Stimulated activated naive B cell treated with anti-CD40 and anti-IgM and Interleukin-4, amounts not matched to agents 10 μg/mL and 1 μg/mL and 100 μg/mL, for 72 hours (primary cell): ENCODE results near the gene CCDC88B.

Source experiments
- ATAC-seq, 2 donors: fragments of 150-1000 bp; cut with Tn5 transposase; replicated peaks; 2 replicates each; pipeline ENCODE4 v1.10.0; 2021; ENCODE audit warnings: moderate library complexity in 1 of 2
- DNase-seq: peaks from one replicate; pipeline ENCODE4 v3.0.0; 2021
- H3K27ac Mint-ChIP-seq: one replicate; pipeline ENCODE4 v1.8.0; 2022; ENCODE audit warnings: mild to moderate bottlenecking, mixed read lengths
- H3K27me3 Mint-ChIP-seq, 2 donors: one replicate each; pipeline ENCODE4 v1.8.0; 2022; ENCODE audit warnings: mixed read lengths in 2 of 2
- H3K36me3 Mint-ChIP-seq, 2 donors: one replicate each; pipeline ENCODE4 v1.8.0; 2022; ENCODE audit warnings: mixed read lengths in 2 of 2, mild to moderate bottlenecking in 1 of 2
- H3K4me1 Mint-ChIP-seq, 2 donors: one replicate each; pipeline ENCODE4 v1.8.0; 2022; ENCODE audit warnings: mixed read lengths in 2 of 2, mild to moderate bottlenecking in 1 of 2
- H3K4me3 Mint-ChIP-seq, 2 donors: one replicate each; pipeline ENCODE4 v1.8.0; 2022; ENCODE audit warnings: mild to moderate bottlenecking in 2 of 2, mixed read lengths in 2 of 2, moderate library complexity in 1 of 2
- H3K9me3 Mint-ChIP-seq, 2 donors: one replicate each; pipeline ENCODE4 v1.8.0; 2022; ENCODE audit warnings: mixed read lengths in 2 of 2, mild to moderate bottlenecking in 1 of 2

Gene CCDC88B

GRCh38 chr11:64379817-64380709 lies 40.1 kb downstream of the CCDC88B start:
- H3K36me3 Mint-ChIP-seq, result no peaks in the 10 kb centered on the region
- peaks cover 1 to 3% of the 10 kb centered on the region in 2 donors for H3K4me1 Mint-ChIP-seq
- ATAC-seq (no peak), DNase-seq (no peak)
- no peak overlapping the region for H3K4me3 Mint-ChIP-seq
- H3K9me3 Mint-ChIP-seq, result no peaks in the 10 kb centered on the region
- no peaks in the 10 kb centered on the region for H3K27me3 Mint-ChIP-seq
- H3K27ac Mint-ChIP-seq, result no peak overlapping the region

- H3K4me1 Mint-ChIP-seq, result peaks cover 14% of the 10 kb centered on the region in 2 donors
- H3K4me3 Mint-ChIP-seq, result no peak overlapping the region
- H3K27ac Mint-ChIP-seq, result no peak overlapping the region
- no peaks in the 10 kb centered on the region for H3K27me3 Mint-ChIP-seq
- ATAC-seq (no peak), DNase-seq (no peak)
- H3K9me3 Mint-ChIP-seq, result no peaks in the 10 kb centered on the region
- H3K36me3 Mint-ChIP-seq, result no peaks in the 10 kb centered on the region
Observed at GRCh38 chr11:64381350-64381749, 41.3 kb downstream of the CCDC88B start.

- ATAC-seq, result no peak
- DNase-seq, result no peak
- Mint-ChIP-seq H3K4me1 (peaks cover 14 to 19% of the 10 kb centered on the region in 2 donors), H3K9me3 (no peaks in the 10 kb centered on the region), H3K27ac (no peak overlapping the region), H3K4me3 (no peak overlapping the region), H3K36me3 (no peaks in the 10 kb centered on the region), H3K27me3 (no peaks in the 10 kb centered on the region)
Observed at GRCh38 chr11:64382047-64382446, 42.0 kb downstream of the CCDC88B start.

- Mint-ChIP-seq H3K9me3 (no peaks in the 10 kb centered on the region), H3K36me3 (no peaks in the 10 kb centered on the region), H3K4me3 (no peak overlapping the region), H3K27me3 (no peaks in the 10 kb centered on the region), H3K27ac (no peak overlapping the region), H3K4me1 (peaks cover 14 to 19% of the 10 kb centered on the region in 2 donors)
- DNase-seq, result no peak
- ATAC-seq, result no peak
Observed at GRCh38 chr11:64382586-64382985, 42.6 kb downstream of the CCDC88B start.

GRCh38 chr11:64383580-64383979 lies 43.6 kb downstream of the CCDC88B start:
- H3K4me3 Mint-ChIP-seq, result no peak overlapping the region
- H3K4me1 Mint-ChIP-seq, result peaks cover 14 to 19% of the 10 kb centered on the region in 2 donors
- H3K27ac Mint-ChIP-seq, result no peak overlapping the region
- DNase-seq, result no peak
- peaks cover 0 to 5% of the 10 kb centered on the region in 2 donors for H3K27me3 Mint-ChIP-seq
- no peaks in the 10 kb centered on the region for H3K9me3 Mint-ChIP-seq
- H3K36me3 Mint-ChIP-seq, result no peaks in the 10 kb centered on the region
- ATAC-seq, result no peak

GRCh38 chr11:64384028-64384737 lies 44.2 kb downstream of the CCDC88B start:
- Mint-ChIP-seq H3K4me1 (peaks cover 14 to 19% of the 10 kb centered on the region in 2 donors), H3K27me3 (peaks cover 0 to 5% of the 10 kb centered on the region in 2 donors), H3K4me3 (no peak overlapping the region), H3K36me3 (no peaks in the 10 kb centered on the region), H3K9me3 (no peaks in the 10 kb centered on the region), H3K27ac (no peak overlapping the region)
- DNase-seq (no peak), ATAC-seq (no peak)

- ATAC-seq (peak; percentile 73 to 75), DNase-seq (no peak)
- H3K4me1 Mint-ChIP-seq, result peaks cover 14 to 19% of the 10 kb centered on the region in 2 donors
- no peak overlapping the region for H3K27ac Mint-ChIP-seq
- peaks cover 0 to 8% of the 10 kb centered on the region in 2 donors for H3K27me3 Mint-ChIP-seq
- no peak overlapping the region for H3K4me3 Mint-ChIP-seq
- H3K9me3 Mint-ChIP-seq, result peaks cover 3 to 4% of the 10 kb centered on the region in 2 donors
- peaks cover 1 to 4% of the 10 kb centered on the region in 2 donors for H3K36me3 Mint-ChIP-seq
Observed at GRCh38 chr11:64384981-64385944, 45.3 kb downstream of the CCDC88B start.

- Mint-ChIP-seq H3K9me3 (peaks cover 8% of the 10 kb centered on the region in 2 donors), H3K4me3 (no peak overlapping the region), H3K4me1 (peaks cover 14 to 19% of the 10 kb centered on the region in 2 donors), H3K27ac (no peak overlapping the region), H3K36me3 (peaks cover 1 to 4% of the 10 kb centered on the region in 2 donors), H3K27me3 (peaks cover 0 to 8% of the 10 kb centered on the region in 2 donors)
- DNase-seq (no peak), ATAC-seq (peak in 1 of 2 donors; percentile 26)
Observed at GRCh38 chr11:64385945-64386704, 46.1 kb downstream of the CCDC88B start.

- Mint-ChIP-seq H3K9me3 (peaks cover 8% of the 10 kb centered on the region in 2 donors), H3K4me3 (no peak overlapping the region), H3K27ac (no peak overlapping the region), H3K27me3 (peaks cover 0 to 8% of the 10 kb centered on the region in 2 donors), H3K4me1 (peaks cover 14 to 19% of the 10 kb centered on the region in 2 donors), H3K36me3 (peaks cover 1 to 4% of the 10 kb centered on the region in 2 donors)
- no peak for ATAC-seq
- DNase-seq, result no peak
Observed at GRCh38 chr11:64387916-64388315, 47.9 kb downstream of the CCDC88B start.

- H3K9me3 Mint-ChIP-seq, result peaks cover 8% of the 10 kb centered on the region in 2 donors
- H3K27me3 Mint-ChIP-seq, result peaks cover 0 to 8% of the 10 kb centered on the region in 2 donors
- H3K27ac Mint-ChIP-seq, result no peak overlapping the region
- no peak for DNase-seq
- peaks cover 1 to 4% of the 10 kb centered on the region in 2 donors for H3K36me3 Mint-ChIP-seq
- H3K4me3 Mint-ChIP-seq, result no peak overlapping the region
- ATAC-seq, result no peak
- H3K4me1 Mint-ChIP-seq, result peaks cover 14 to 19% of the 10 kb centered on the region in 2 donors
Observed at GRCh38 chr11:64388894-64389293, 48.9 kb downstream of the CCDC88B start.

GRCh38 chr11:64389851-64390250 lies 49.8 kb downstream of the CCDC88B start:
- Mint-ChIP-seq H3K4me1 (peaks cover 14 to 19% of the 10 kb centered on the region in 2 donors), H3K27ac (no peak overlapping the region), H3K27me3 (peaks cover 6 to 14% of the 10 kb centered on the region in 2 donors), H3K4me3 (no peak overlapping the region), H3K9me3 (peaks cover 8% of the 10 kb centered on the region in 2 donors), H3K36me3 (peaks cover 1 to 4% of the 10 kb centered on the region in 2 donors)
- ATAC-seq (no peak), DNase-seq (no peak)

GRCh38 chr11:64390558-64390957 lies 50.6 kb downstream of the CCDC88B start:
- no peak overlapping the region for H3K4me3 Mint-ChIP-seq
- peaks cover 8% of the 10 kb centered on the region in 2 donors for H3K9me3 Mint-ChIP-seq
- peak in 1 of 2 donors; percentile 22 for ATAC-seq

GRCh38 chr11:64391839-64392238 lies 51.8 kb downstream of the CCDC88B start:
- no peak for ATAC-seq
- peaks cover 19 to 24% of the 10 kb centered on the region in 2 donors for H3K27me3 Mint-ChIP-seq
- peaks cover 8% of the 10 kb centered on the region in 2 donors for H3K9me3 Mint-ChIP-seq
- DNase-seq, result no peak
- peaks cover 11 to 12% of the 10 kb centered on the region in 2 donors for H3K4me1 Mint-ChIP-seq
- H3K27ac Mint-ChIP-seq, result peak overlapping the region; percentile 37
- H3K36me3 Mint-ChIP-seq, result peaks cover 1 to 4% of the 10 kb centered on the region in 2 donors
- H3K4me3 Mint-ChIP-seq, result no peak overlapping the region

More at GRCh38 chr11:64390558-64390957, 50.6 kb downstream of the CCDC88B start:
- Mint-ChIP-seq H3K4me1 (peaks cover 12 to 17% of the 10 kb centered on the region in 2 donors), H3K27me3 (peaks cover 10 to 18% of the 10 kb centered on the region in 2 donors), H3K36me3 (peaks cover 1 to 4% of the 10 kb centered on the region in 2 donors), H3K27ac (no peak overlapping the region)
- DNase-seq, result no peak
